Measurements from ENCODE around the gene FIBP.

GRCh38 chr11:65858681-65859087, 29.6 kb downstream of the FIBP start:
- no peak for TF ChIP-seq CHD1 (IDR thresholded peaks at IDR 0.05; ENCODE audit: low read depth, low read length)
- no peak for TF ChIP-seq RAD21 (IDR thresholded peaks at IDR 0.05; ENCODE audit: low read length)
- no peak for TF ChIP-seq BHLHE40 (IDR thresholded peaks at IDR 0.05; ENCODE audit: low read depth, low read length)
